WTC11 (cell line): ENCODE results near the gene MMP23B. TPM values are rescaled to one million over a fixed set of nuclear protein-coding genes. Genes with fewer than 3 reads are reported as not detected.

Experiments
- ATAC-seq: fragments of 200-7000 bp; cut with Tn5 transposase; 2 replicates; pipeline ENCODE4 v1.10.0; 2021; ENCODE audit warnings: mild to moderate bottlenecking, moderate library complexity
- Bru-seq: library from RNA; stranded (reverse); fragments of 400-500 nt; gene quantifications from one replicate; lab custom pipeline; 2021; lab: Mats Ljungman, UMichigan
- CTCF ChIA-PET: fragments of 300-600 bp; sonication (Branson Sonifier 250); formaldehyde crosslinking; loops from one replicate; lab custom pipeline; 2021; ENCODE audit warnings: antibody characterized with exemption; lab: Charles Lee
- POLR2A ChIA-PET: fragments of 350-600 bp; sonication (Branson Sonifier 250); formaldehyde crosslinking; loops from one replicate; lab custom pipeline; 2021; ENCODE audit warnings: antibody characterized with exemption; lab: Charles Lee
- DNase-seq: peaks from one replicate; pipeline ENCODE4 v3.0.0; 2021; ENCODE audit warnings: low spot score
- H3K27ac Mint-ChIP-seq: 2 replicates; pipeline ENCODE4 v1.8.0; 2021; ENCODE audit warnings: mixed read lengths
- H3K27me3 Mint-ChIP-seq: 2 replicates; pipeline ENCODE4 v1.8.0; 2021; ENCODE audit warnings: low read depth, mild to moderate bottlenecking, moderate library complexity, mixed read lengths
- H3K36me3 Mint-ChIP-seq: 2 replicates; pipeline ENCODE4 v1.8.0; 2021; ENCODE audit warnings: mixed read lengths
- H3K4me1 Mint-ChIP-seq: 2 replicates; pipeline ENCODE4 v1.8.0; 2022; ENCODE audit warnings: mixed read lengths
- H3K4me3 Mint-ChIP-seq: 2 replicates; pipeline ENCODE4 v1.8.0; 2021; ENCODE audit warnings: mild to moderate bottlenecking, moderate library complexity, mixed read lengths
- H3K9me3 Mint-ChIP-seq: 2 replicates; pipeline ENCODE4 v1.8.0; 2021; ENCODE audit warnings: mixed read lengths
- AFF4 ChIP-seq: sonication (generic); formaldehyde crosslinking; IDR thresholded peaks from 2 replicates; pipeline ENCODE4 v1.8.1; 2023; ENCODE audit warnings: mild to moderate bottlenecking, missing genetic modification reagents, borderline replicate concordance
- HMGA2 ChIP-seq: fragments of 250-450 bp; sonication (Bioruptor Pico); IDR thresholded peaks from 2 replicates; pipeline ENCODE4 v1.4.0; 2021; ENCODE audit warnings: mild to moderate bottlenecking, moderate library complexity
- RELA ChIP-seq: sonication (generic); formaldehyde crosslinking; IDR thresholded peaks from 2 replicates; pipeline ENCODE4 v1.8.1; 2022; ENCODE audit warnings: missing genetic modification reagents, mild to moderate bottlenecking, borderline replicate concordance
- SMAD4 ChIP-seq: sonication (generic); formaldehyde crosslinking; IDR thresholded peaks from 2 replicates; pipeline ENCODE4 v1.8.0; 2022; ENCODE audit warnings: mild to moderate bottlenecking, missing genetic modification reagents
- SP1 ChIP-seq: sonication (generic); formaldehyde crosslinking; conservative IDR thresholded peaks from 2 replicates; pipeline ENCODE4 v1.8.1; 2022; ENCODE audit warnings: missing genetic modification reagents
- ZNF138 ChIP-seq: sonication (generic); formaldehyde crosslinking; conservative IDR thresholded peaks from 2 replicates; pipeline ENCODE4 v1.8.1; 2022; ENCODE audit warnings: mild to moderate bottlenecking, moderate library complexity, missing genetic modification reagents
- ZNF219 ChIP-seq: sonication (generic); formaldehyde crosslinking; IDR thresholded peaks from 2 replicates; pipeline ENCODE4 v1.8.0; 2023; ENCODE audit warnings: missing genetic modification reagents, mild to moderate bottlenecking, borderline replicate concordance
- long read RNA-seq, 3 experiments: library from RNA in 1 of 3; library from capped mRNA in 1 of 3; library from polyadenylated mRNA in 1 of 3; unstranded in 2 of 3; stranded (forward) in 1 of 3; transcript quantifications; one replicate each; pipeline ENCODE4 v2.0.0, GENCODE V29; 2021
- total RNA-seq: library from RNA; stranded (reverse); gene quantifications from 3 replicates; pipeline ENCODE4 v1.2.3, GENCODE V29; 2021
- TF ChIP-seq, protein P1 (sequence below): fragments of 250-450 bp; sonication (Bioruptor Pico); IDR thresholded peaks from 2 replicates; pipeline ENCODE4 v1.8.0; 2021; ENCODE audit warnings: mild to moderate bottlenecking
- TF ChIP-seq, protein P2 (sequence below): sonication (generic); formaldehyde crosslinking; IDR thresholded peaks from 2 replicates; pipeline ENCODE4 v1.8.0; 2022; ENCODE audit warnings: missing genetic modification reagents

The MMP23B gene
- total RNA-seq (20.0 to 28.1 TPM (median 27.1 TPM) in 3 replicates), Bru-seq, nascent RNA (percentile 11 among the genes with signal in this experiment)
- long read RNA-seq, experiment 1, transcript MMP23B-201 (8 exons, 1,326 nt), result major isoform, 5 of 25 reads
- long read RNA-seq, experiment 1, partial matches to known transcripts, result 5 of 25 reads
- long read RNA-seq, experiment 1, other reads (novel, unspliced or antisense), result 11 of 25 reads
- long read RNA-seq, experiment 2, partial matches to known transcripts, result 2 of 19 reads
- long read RNA-seq, experiment 2, other reads (novel, unspliced or antisense), result 10 of 19 reads
- long read RNA-seq, experiment 3, result 0 reads

DNA sequence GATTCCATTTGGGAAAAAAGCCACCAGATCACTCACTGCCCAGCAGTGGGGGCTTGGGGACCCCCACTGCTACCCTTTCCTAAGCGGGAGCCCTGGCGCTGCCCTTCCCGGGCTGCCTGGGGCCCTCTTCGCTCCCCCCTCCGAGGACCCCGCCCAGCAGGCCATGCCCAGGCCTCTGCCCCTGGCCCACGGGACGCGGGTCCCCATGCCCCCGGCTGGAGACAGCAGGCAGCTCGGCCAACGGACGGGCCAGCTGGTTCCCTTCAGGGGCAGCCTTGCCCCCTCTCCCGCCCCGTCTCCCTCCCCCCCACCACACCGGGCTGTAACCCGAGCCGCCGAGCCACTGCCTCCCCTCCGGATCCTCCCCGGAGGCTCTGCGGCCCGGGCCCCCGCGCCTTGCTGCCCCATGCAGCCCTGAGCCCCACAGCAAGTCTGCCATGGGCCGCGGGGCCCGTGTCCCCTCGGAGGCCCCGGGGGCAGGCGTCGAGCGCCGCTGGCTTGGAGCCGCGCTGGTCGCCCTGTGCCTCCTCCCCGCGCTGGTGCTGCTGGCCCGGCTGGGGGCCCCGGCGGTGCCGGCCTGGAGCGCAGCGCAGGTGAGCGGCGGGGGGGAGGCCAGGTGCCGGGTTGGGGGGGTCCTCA, at the start of gene MMP23B:
TSS of gene MMP23B (plus strand) at position 392 of the 639 bp plus-strand sequence. CDS start at position 438, 46 bp downstream.
- Mint-ChIP-seq H3K4me3 (peak within 1 kb of the TSS; percentile 66), H3K27ac (no peak within 1 kb of the TSS), H3K36me3 (no peaks in the 10 kb centered on the region), H3K9me3 (no peaks in the 10 kb centered on the region), H3K27me3 (peaks cover 6% of the 10 kb centered on the region), H3K4me1 (peaks cover 2% of the 10 kb centered on the region; the same call in 1 of the 2 replicates)
- ChIA-PET CTCF (interaction anchor here (0.9 to 1.0 kb wide), 2 partner anchors 11 to 47 kb away, joined by 5 to 6 read pairs; no protein-coding TSS in a partner anchor), POLR2A (no interaction called here)
- peak; percentile 54 for DNase-seq
- ATAC-seq, result peak; percentile 10
- TF ChIP-seq SP1 (0 out of 2 replicates have a peak, but pooled peaks have one; percentile 13), HMGA2 (CRISPR knock-in tag) (no peak), ZNF138 (CRISPR knock-in tag) (no peak)
- TF ChIP-seq, protein P1, sequence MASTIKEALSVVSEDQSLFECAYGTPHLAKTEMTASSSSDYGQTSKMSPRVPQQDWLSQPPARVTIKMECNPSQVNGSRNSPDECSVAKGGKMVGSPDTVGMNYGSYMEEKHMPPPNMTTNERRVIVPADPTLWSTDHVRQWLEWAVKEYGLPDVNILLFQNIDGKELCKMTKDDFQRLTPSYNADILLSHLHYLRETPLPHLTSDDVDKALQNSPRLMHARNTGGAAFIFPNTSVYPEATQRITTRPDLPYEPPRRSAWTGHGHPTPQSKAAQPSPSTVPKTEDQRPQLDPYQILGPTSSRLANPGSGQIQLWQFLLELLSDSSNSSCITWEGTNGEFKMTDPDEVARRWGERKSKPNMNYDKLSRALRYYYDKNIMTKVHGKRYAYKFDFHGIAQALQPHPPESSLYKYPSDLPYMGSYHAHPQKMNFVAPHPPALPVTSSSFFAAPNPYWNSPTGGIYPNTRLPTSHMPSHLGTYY (CRISPR knock-in tag), result no peak

DNA sequence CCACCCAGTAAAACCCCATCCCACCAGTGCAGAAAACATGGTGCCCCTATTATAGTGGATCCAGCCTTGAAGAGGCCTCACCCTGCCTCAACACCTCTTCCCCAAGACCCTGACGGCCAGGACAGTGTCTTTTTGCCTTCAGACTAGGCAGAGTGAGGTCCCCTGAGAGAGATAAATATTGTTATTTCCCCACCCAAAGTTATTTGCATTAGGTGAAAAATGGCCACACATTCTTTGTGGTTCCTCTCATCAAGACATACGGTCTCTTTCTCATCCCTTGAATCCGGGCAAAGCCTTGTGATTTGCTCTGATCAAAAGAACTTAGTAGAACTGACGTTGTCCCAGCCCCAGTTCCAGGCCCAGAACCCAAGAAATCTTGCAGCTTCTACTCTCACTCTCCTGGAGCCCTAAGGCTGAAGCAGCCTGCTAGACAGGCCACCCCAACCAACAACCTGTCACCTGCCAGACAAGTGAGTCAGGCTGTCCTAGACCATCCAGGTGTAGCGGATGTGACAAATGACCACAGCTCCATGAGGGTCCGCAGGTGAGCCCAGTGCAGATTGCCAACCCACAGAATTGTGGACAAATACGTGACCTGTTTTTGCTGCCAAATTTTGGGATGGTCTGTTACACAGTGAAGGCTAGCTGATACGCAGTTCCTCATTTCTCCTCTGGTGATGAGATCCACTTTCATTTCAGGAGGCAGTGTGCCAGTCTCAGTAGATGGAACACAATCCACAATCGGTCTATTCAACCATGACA, 49.2 kb upstream of the MMP23B start:
- CTCF ChIA-PET, result no interaction called here
- H3K4me1 Mint-ChIP-seq, result no peaks in the 10 kb centered on the region
- H3K9me3 Mint-ChIP-seq, result no peaks in the 10 kb centered on the region
- peaks cover 30% of the 10 kb centered on the region for H3K27me3 Mint-ChIP-seq
- POLR2A ChIA-PET, result no interaction called here
- TF ChIP-seq, protein P2, sequence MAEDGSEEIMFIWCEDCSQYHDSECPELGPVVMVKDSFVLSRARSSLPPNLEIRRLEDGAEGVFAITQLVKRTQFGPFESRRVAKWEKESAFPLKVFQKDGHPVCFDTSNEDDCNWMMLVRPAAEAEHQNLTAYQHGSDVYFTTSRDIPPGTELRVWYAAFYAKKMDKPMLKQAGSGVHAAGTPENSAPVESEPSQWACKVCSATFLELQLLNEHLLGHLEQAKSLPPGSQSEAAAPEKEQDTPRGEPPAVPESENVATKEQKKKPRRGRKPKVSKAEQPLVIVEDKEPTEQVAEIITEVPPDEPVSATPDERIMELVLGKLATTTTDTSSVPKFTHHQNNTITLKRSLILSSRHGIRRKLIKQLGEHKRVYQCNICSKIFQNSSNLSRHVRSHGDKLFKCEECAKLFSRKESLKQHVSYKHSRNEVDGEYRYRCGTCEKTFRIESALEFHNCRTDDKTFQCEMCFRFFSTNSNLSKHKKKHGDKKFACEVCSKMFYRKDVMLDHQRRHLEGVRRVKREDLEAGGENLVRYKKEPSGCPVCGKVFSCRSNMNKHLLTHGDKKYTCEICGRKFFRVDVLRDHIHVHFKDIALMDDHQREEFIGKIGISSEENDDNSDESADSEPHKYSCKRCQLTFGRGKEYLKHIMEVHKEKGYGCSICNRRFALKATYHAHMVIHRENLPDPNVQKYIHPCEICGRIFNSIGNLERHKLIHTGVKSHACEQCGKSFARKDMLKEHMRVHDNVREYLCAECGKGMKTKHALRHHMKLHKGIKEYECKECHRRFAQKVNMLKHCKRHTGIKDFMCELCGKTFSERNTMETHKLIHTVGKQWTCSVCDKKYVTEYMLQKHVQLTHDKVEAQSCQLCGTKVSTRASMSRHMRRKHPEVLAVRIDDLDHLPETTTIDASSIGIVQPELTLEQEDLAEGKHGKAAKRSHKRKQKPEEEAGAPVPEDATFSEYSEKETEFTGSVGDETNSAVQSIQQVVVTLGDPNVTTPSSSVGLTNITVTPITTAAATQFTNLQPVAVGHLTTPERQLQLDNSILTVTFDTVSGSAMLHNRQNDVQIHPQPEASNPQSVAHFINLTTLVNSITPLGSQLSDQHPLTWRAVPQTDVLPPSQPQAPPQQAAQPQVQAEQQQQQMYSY (CRISPR knock-in tag), result no peak
- TF ChIP-seq SMAD4, result no peak
- TF ChIP-seq AFF4, result no peak
- TF ChIP-seq RELA (CRISPR knock-in tag), result no peak
- TF ChIP-seq ZNF219 (CRISPR knock-in tag), result no peak
- H3K4me3 Mint-ChIP-seq, result no peak overlapping the region
- ATAC-seq, result no peak
- H3K36me3 Mint-ChIP-seq, result no peaks in the 10 kb centered on the region
- DNase-seq, result no peak
- no peak overlapping the region for H3K27ac Mint-ChIP-seq
